Measurements from ENCODE around the gene IFNGR2. TPM values are rescaled to one million over a fixed set of nuclear protein-coding genes. Genes with fewer than 3 reads are reported as not detected.
"Not testable (repeated sequence)": the region's sequence is repeated elsewhere in the genome, so short reads cannot be mapped to it uniquely, and the experiment has no call there.

Gene IFNGR2
- 59.0 TPM for total RNA-seq

DNA sequence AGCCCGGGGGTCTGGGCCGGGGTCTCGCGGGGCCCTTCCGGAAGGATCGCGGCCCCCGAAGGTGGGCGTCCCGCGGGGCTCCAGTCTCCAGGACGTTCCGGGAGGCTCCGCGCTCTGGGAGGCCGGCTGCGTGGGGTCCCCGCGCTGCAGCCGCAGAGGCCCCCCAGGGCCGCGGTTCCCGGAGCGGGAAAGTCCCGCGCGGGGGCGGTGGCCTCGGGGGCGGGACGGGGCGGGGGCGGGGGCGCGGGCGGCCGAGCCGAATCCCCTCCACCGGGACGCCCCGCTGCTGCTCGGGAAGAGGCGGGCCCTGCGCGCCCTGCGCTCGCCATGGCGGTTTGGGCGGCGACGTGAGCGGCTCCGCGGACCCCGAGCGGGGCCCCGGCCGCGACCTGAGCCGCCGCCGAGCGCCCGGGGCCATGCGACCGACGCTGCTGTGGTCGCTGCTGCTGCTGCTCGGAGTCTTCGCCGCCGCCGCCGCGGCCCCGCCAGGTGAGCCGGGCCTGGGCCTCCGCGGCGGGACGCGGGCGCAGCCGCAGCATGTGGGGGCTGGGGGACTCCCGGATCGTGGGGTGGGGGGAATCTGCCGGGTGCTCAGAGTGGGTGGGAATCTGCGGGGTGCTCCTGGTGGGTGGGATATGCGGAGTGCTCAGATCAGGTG is at the start of gene IFNGR2:
Gene IFNGR2, plus strand, starts transcription at position 286 of the 658 bp plus-strand sequence. Its CDS starts 131 bp downstream, at position 417.
- no peak for DNase-seq (ENCODE audit: low spot score)

DNA sequence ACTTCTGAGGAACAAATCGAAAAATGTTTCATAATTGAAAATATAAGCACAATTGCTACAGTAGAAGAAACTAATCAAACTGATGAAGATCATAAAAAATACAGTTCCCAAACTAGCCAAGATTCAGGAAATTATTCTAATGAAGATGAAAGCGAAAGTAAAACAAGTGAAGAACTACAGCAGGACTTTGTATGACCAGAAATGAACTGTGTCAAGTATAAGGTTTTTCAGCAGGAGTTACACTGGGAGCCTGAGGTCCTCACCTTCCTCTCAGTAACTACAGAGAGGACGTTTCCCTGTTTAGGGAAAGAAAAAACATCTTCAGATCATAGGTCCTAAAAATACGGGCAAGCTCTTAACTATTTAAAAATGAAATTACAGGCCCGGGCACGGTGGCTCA is 47.9 kb upstream of the IFNGR2 start:
- no peak for DNase-seq (ENCODE audit: low spot score)

DNA sequence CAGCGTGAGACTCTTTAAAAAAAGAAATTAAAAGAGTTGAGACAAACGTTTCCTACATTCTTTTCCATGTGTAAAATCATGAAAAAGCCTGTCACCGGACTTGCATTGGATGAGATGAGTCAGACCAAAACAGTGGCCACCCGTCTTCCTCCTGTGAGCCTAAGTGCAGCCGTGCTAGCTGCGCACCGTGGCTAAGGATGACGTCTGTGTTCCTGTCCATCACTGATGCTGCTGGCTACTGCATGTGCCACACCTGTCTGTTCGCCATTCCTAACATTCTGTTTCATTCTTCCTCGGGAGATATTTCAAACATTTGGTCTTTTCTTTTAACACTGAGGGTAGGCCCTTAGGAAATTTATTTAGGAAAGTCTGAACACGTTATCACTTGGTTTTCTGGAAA is 47.2 kb upstream of the IFNGR2 start:
- DNase-seq (ENCODE audit: low spot score), result no peak

DNA sequence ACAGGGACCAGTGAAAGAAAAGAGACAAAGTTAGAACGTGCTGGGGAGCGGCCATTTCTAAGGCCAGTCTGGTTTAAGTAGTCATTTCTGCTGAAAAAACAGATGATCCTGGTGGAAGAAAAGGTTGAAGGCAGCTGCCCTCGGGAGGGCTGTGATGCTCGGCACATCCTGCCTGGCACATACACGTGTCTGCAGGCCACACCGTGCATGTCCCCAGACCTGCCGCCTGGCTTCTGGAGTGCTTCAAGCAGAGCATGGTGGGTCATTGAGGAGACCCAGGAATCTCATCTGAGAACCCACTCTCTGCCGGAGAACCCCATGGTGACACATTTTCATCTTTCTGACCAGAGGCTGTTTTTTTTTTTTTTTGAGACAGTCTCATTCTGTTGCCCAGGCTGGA is 46.0 kb upstream of the IFNGR2 start:
- no peak for DNase-seq (ENCODE audit: low spot score)

GRCh38 chr21:33359446-33359845 is 43.8 kb upstream of the IFNGR2 start:
- DNase-seq (ENCODE audit: low spot score), result no peak

DNA sequence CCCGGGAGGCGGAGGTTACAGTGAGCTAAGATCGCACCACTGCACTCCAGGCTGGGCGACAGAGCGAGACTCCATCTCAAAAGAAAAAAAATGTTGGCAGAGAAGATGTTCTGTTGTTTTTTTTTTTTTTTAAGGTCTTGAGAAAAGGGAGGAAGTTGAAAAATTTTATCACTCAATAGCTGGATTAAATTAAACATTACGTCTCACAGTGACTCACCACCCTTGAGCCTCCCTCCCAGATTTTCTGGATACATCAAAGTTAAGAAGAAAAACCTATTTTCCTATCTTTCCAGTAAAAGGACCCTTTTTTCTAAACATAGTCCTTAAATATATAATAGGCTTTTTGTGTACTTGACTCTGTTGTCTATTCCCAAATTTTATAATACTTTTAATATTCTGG is 42.9 kb upstream of the IFNGR2 start:
- no peak for DNase-seq (ENCODE audit: low spot score)

DNA sequence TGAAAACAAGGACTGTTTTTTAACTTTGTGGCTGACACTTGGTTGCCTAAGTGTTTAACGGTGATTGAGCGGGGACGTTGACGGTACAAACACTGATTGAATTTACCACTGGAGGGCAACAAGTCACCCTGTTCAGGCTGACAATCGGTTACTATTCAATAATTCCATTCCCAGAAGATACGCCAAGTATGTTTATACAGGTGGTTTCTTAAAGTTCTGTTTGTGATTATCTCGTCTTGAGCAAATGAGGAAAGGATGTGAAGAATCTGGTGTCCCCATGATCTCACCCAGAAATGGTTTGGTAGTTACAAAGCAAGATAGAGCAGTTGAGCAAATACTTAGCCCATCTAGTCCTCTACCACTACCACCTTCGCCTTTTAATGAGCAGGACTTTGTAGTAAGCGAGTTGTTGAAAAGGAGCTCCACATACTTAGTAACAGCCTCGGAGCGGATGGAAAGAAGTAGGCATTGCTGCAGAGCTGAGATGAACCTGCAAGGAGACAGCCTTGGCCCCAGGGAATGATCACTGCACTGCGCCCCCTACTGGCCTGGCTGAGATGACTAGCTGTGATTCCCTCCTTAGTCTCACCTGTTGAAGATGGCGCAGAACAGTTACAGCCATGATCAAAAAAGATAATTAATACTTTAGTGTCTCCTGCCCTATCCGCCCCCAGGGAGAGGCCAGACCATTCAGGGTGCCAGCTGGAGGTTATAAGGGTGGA is 42.2 kb upstream of the IFNGR2 start:
- peak; percentile 81 for DNase-seq (ENCODE audit: low spot score)

GRCh38 chr21:33362044-33362555 is 41.1 kb upstream of the IFNGR2 start:
- no peak for DNase-seq (ENCODE audit: low spot score)

GRCh38 chr21:33363911-33364609 is 39.2 kb upstream of the IFNGR2 start:
- not testable (repeated sequence) for DNase-seq (ENCODE audit: low spot score)

- DNase-seq (ENCODE audit: low spot score), result no peak
Measured at GRCh38 chr21:33364830-33365229, 38.4 kb upstream of the IFNGR2 start.

DNA sequence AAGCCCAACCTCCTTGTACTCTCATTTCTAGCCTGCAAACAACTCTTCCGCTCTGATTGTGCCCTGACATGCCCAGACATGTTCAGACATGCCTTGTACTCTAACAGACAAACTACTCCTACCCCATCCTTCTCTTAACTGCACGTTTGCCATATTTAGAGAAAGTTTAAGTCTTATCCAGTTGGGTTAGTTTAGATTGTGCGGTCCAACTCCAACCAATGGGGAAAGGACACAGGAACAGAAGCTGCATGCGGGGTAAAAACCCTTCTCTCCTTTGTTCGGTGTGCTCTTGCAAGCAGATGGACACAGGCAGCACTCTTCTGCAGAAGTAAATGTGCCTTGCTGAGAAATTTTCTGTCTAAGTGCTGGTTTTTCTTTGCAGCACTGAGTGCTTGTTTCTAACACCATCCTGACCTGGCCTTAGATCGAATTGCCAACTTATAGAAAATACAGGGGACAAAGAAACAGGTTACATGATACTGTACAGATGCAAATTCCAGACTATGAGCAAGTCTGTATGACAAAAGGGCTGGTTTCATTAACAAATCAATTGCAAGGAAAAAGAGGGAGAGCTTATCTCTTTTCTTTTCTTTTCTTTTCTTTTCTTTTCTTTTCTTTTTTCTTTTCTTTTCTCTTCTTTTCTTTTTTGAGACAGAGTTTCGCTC is 35.8 kb upstream of the IFNGR2 start:
- no peak for DNase-seq (ENCODE audit: low spot score)

DNA sequence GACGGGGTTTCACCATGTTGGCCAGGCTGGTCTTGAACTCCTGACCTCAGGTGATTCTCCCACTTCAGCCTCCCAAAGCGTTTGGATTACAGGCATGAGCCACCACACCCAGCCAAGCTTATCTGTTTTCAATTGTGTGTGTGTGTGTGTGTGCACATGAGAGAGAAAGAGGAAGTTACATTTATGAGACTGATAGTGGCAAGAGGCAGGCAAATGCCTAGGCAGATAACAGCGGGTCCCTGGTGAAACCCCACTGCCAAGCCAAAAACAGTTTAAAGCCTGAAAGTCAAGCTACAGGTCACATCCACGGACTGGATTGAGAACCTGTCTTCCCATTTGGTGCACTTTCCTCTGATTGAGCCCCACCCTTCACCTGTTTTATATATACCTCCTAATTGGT is 35.1 kb upstream of the IFNGR2 start:
- no peak for DNase-seq (ENCODE audit: low spot score)

GRCh38 chr21:33368576-33368975 is 34.6 kb upstream of the IFNGR2 start:
- no peak for DNase-seq (ENCODE audit: low spot score)

DNA sequence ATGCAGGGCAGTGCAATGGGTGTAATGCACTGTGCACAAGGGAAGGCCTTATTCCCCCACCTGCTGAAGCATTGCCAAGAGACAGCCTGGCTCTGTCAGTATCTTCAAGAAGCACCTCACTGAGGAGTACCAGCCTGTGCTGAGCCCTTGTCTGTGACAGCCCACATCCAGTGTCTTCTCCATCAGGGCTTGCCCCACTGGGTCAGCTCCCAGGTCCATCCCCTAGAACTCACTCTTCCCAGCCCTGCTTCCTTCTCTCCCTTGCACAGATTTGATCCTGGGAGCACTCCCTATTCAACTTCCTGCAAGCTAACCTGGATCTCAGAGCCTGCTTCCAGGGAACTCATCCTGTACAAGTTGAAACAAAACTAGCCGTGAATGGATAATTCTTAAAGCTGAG is 33.6 kb upstream of the IFNGR2 start:
- no peak for DNase-seq (ENCODE audit: low spot score)

GRCh38 chr21:33370305-33370704 is 32.9 kb upstream of the IFNGR2 start:
- no peak for DNase-seq (ENCODE audit: low spot score)

DNA sequence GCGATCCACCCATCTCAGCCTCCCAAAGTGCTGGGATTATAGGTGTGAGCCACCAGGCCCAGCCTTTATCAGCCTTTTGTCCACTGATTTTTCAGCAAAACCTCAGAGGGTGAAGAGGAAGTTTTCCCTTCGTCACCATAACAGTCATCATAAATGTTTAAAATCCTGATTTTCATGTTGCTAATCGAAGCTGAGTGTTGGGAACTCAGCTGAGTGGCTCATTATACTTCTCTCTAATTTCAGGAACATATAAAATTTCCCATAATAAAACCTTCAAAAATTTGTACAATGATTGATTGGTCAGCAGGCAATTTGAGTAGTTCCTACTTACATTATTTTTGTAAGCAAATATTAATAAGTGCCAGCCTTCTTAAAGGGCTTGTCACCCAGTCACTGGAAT is 31.8 kb upstream of the IFNGR2 start:
- DNase-seq (ENCODE audit: low spot score), result no peak

GRCh38 chr21:33372582-33372981 is 30.6 kb upstream of the IFNGR2 start:
- DNase-seq (ENCODE audit: low spot score), result no peak

DNA sequence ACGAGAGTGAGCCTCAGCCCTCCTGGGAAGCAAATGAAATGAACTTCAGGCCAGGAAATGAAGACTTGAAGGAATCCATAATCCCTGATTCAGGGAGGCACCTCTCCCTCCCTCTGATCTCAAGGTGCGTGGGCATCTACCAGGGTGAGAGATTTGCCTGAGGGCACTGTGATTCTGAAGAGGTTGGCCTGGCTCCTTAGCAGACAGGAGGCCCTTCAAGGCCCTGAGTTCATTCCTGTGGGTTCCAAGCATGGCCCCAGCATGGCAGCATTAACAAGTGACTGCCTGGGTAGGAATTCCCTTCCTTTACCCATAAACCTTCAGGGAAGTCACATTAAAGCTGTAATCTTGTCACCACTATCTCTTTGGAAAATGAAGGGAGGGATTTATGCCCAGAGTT is 29.8 kb upstream of the IFNGR2 start:
- no peak for DNase-seq (ENCODE audit: low spot score)

GRCh38 chr21:33374080-33374449 is 29.1 kb upstream of the IFNGR2 start:
- DNase-seq (ENCODE audit: low spot score), result no peak

GRCh38 chr21:33374450-33375096 is 28.6 kb upstream of the IFNGR2 start:
- DNase-seq (ENCODE audit: low spot score), result peak; percentile 64

DNA sequence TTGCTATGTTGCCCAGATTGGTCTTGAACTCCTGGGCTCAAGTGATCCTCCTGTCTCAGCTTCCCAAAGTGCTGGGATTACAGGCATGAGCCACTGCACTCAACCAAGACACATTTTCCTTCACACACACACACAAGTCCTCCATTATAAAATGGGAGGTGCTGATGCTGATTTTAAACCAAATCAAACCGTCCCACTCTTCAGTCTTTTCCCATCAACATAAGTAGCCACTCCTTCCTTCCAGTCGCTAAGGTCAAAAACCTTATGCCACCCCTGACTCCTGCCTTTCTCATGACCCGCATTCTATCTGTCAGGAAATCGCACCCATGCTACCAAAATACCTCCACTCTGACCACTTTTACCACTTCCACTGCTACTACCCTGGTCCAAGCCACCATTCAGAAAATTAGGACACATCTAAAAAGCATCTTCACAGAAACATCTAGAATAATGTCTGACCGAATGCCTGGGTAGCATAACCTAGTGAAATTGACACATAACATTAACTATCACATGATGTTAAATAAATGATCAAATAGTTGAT is 28.0 kb upstream of the IFNGR2 start:
- no peak for DNase-seq (ENCODE audit: low spot score)
